Muscle layer of duodenum (tissue), 2 donors: ENCODE measurements around the gene QRFP.

Experiments
- H3K27ac ChIP-seq: one replicate; pipeline ENCODE4 v1.7.0; 2013; ENCODE audit warnings: mild to moderate bottlenecking, low read length
- H3K27me3 ChIP-seq: one replicate; pipeline ENCODE4 v1.7.0; 2013; ENCODE audit warnings: low read depth, mild to moderate bottlenecking, control low read depth, low read length
- H3K36me3 ChIP-seq, 2 donors: one replicate each; pipeline ENCODE4 v1.7.0; 2013; ENCODE audit warnings: low read length in 2 of 2, control low read depth in 1 of 2, mild to moderate bottlenecking in 1 of 2; ENCODE audit not compliant: insufficient read depth in 2 of 2, control insufficient read depth in 1 of 2
- H3K4me1 ChIP-seq, 2 donors: one replicate each; pipeline ENCODE4 v1.7.0; 2013; ENCODE audit warnings: low read length in 2 of 2, mild to moderate bottlenecking in 2 of 2, control low read depth in 1 of 2, moderate library complexity in 1 of 2; ENCODE audit not compliant: insufficient read depth in 2 of 2, control insufficient read depth in 1 of 2
- H3K4me3 ChIP-seq, 2 donors: one replicate each; pipeline ENCODE4 v1.7.0; 2013; ENCODE audit warnings: low read length in 2 of 2, low read depth in 1 of 2, mild to moderate bottlenecking in 1 of 2
- H3K9me3 ChIP-seq, 2 donors: one replicate each; pipeline ENCODE4 v1.7.0; 2013; ENCODE audit warnings: low read length in 2 of 2, control low read depth in 1 of 2, mild to moderate bottlenecking in 1 of 2; ENCODE audit not compliant: control insufficient read depth in 1 of 2
- donor health status: healthy.

QRFP gene

DNA sequence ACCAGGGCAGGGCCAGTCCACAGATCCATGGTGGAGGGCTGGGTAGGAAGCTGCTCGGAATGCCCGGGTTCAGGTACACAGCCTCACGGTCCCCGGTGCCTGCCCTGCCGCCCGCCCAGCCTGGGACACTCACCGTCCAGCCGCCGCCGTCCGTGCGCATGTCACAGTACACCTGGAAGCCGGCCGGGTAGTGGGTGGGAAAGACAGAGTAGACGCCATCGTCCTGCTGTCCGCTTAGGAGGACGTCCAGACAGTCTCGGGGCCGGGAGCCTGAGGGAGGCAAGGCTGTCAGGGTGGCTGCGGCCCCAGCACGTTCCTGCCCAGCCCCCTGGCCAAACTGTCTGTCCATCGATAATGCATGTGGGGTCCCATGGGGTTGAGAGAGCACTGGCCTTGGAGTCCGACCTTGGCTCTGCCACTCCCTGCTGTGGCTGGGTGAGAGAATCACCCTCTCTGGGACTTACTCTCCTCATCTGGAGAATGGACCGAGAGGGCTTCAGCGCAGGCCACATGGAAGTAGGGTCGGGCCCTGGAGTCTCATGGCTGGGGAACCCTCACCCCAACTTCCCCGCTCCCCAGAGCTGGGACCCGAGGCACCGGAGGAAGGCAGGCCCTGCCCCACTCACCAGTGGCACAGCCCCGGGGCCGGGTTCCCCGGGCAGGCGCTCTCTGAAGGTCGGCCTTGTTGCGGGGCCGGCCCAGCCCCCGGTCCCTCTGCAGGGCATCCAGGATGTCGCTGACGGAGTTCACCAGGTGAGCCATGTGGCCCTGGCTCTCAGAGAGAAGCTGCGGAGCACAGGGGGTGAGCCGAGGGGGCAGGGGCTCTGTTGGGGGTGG, 27.2 kb upstream of the QRFP start:
- Histone ChIP-seq H3K4me1 (peaks cover 0 to 7% of the 10 kb centered on the region in 2 donors), H3K27me3 (no peaks in the 10 kb centered on the region), H3K9me3 (no peaks in the 10 kb centered on the region), H3K27ac (no peak overlapping the region), H3K4me3 (no peak overlapping the region), H3K36me3 (no peaks in the 10 kb centered on the region)

DNA sequence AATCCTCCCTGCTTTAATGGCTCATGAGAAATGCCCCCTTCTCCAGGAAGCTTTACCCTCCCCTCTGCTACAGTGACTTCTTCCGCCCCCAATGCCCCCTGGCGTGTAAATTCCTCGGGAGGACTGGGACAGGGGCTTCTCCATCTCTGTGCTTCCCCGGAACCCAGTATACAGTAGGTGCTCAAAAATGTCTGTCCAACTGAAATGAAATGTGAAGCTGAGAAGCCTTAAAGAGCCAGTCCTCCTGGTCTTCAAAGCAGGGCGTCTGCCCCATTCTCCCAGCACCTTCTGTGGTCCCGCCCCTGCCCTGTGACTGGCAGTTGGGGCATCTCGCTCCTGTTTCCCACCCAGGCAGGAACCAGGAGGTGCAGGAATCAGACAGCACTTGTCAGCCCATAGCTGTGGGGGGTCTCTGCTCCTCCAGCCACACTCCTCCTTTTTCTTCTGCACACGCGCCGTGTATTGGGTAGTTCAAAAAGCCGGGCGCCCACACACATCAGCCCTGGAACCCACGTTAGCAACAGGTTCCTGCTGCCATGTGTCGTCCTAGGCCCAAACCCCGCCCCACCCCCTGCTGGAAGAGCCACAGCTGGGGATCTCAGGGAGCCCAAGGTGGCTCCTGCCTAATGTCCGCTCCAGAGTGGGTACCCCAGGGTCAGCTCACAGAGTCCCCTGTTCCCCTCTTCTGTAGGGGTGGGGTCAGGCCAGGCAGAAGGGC, 26.4 kb upstream of the QRFP start:
- no peaks in the 10 kb centered on the region for H3K9me3 ChIP-seq
- H3K4me1 ChIP-seq = no peaks in the 10 kb centered on the region
- no peak overlapping the region for H3K4me3 ChIP-seq
- no peaks in the 10 kb centered on the region for H3K36me3 ChIP-seq
- H3K27ac ChIP-seq = no peak overlapping the region
- no peaks in the 10 kb centered on the region for H3K27me3 ChIP-seq

DNA sequence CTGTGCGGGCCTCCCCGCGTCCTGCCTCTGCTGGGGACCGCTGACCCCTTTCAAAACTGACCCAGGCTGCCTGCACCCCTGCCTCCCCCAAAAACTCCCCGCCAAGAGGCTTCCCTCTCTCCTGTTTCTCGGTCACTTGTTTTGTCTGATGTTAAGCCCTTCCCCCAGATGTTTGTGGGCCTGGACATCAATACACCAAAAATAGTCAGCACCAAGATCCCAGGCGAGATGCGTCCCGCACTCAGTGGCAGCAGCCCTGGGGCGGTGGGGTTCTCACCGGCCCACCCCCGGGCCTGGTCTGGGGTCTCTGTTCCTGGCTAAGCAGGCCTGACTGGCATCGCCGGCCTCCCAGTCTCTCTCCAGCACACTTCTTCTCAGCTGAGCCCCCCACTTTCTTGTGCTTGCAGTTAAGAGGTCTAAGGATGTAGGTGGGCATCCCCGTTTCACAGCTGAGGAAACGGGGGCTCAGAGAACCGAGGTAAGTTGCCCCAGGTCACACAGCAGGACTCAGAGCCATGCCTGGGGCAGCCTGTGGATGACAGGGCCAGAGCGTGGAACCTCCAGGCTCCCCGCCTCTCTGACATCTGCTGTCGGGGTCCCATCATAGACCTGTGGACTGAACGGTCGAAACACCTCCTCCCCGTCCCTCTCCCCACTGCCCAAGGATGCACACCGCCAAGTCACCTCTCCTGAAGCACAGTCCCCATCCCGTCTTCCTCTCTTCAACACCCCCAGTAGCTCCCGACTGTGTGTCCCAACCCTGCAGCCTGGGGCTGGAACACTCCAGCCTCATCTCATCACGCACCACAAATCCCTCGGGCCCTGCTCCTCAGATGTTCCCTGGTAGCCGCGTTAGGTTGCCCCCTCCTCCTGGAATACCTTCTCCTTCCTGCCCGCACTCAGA, 25.6 kb upstream of the QRFP start:
- H3K27me3 ChIP-seq = no peaks in the 10 kb centered on the region
- H3K4me1 ChIP-seq = no peaks in the 10 kb centered on the region
- no peaks in the 10 kb centered on the region for H3K9me3 ChIP-seq
- no peak overlapping the region for H3K4me3 ChIP-seq
- H3K36me3 ChIP-seq = no peaks in the 10 kb centered on the region
- no peak overlapping the region for H3K27ac ChIP-seq

DNA sequence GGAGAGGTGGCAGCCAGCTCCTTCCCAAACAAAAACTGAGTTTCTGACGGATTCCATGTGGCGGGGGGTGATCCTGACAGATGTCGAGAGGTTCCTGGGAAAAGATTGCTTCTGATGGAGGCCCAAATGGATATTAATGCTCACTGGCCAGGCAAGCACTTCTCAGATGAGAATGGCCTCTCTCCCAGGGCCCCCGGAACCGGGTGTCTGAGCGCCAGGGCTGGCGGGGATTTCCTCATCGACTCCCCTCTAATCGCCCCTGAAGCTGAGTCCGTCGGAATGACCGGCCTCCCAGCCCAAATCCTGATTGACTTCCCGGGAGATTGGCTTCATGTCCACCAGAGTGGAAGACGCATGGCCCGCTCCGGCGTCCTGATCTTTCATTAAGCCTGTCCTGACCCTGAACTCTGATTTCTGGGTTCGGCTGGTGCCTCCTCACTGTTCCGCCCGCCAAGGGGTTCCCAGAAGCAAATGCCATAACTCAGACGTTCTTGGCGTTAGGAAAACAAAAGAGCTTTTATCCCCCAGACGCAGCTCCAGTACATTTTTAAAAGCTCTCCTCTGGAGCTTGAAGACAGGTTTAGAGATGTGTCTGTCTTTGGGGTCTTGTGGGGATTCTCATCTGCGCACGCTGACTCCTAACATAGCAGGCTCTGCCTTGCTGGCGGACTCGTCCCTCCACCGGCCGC, 24.8 kb upstream of the QRFP start:
- Histone ChIP-seq H3K4me3 (no peak overlapping the region), H3K27ac (no peak overlapping the region), H3K9me3 (no peaks in the 10 kb centered on the region), H3K27me3 (no peaks in the 10 kb centered on the region), H3K36me3 (no peaks in the 10 kb centered on the region), H3K4me1 (no peaks in the 10 kb centered on the region)

DNA sequence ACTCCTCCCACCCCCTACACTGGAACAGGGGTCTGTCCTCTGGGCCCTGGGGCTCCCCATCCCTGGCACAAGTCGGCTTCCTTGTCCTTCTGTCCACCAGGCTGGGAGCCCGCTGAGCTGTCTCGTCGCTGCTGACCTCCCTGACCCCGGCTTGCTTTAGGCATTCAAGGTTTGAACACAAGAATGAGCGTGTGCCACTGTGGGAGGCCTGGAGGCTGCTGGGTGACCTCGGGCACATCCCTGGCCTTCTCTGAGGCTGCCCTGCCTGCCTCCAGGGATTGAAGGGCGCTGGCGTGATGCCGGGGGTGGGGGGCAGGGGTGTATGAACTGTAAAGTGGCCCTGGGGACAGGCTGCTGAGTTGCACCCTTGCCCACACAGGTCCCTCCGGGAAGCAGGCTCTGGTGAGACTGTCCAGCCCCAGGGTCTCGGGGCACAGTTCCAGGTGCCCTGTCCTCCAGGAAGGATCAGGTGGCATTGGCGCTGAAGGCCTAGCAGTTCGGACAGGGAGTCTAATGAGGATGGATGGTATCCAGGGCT, 24.2 kb upstream of the QRFP start:
- no peak overlapping the region for H3K27ac ChIP-seq
- no peaks in the 10 kb centered on the region for H3K9me3 ChIP-seq
- H3K4me3 ChIP-seq = no peak overlapping the region
- H3K36me3 ChIP-seq = no peaks in the 10 kb centered on the region
- no peaks in the 10 kb centered on the region for H3K4me1 ChIP-seq
- no peaks in the 10 kb centered on the region for H3K27me3 ChIP-seq

DNA sequence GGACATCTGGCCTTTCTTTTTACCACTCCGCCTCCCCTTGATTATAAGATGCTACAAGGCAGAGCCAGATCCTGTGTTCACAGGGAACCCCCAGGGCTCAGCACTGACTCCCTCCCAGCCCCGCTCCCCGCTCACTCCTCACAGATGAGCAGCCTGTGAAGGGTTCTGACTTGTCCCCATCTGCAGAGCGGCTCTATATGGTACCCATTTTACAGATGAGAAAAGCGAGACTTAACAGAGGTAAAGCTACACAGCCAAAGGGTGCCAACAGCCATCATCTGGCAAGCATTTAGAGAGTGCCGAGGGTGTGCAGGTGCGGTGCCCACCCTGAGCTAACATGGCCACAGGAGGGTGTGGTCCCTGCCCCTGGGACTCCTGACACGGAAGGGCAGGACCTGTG, 23.6 kb upstream of the QRFP start:
- Histone ChIP-seq H3K4me1 (no peaks in the 10 kb centered on the region), H3K27me3 (no peaks in the 10 kb centered on the region), H3K27ac (no peak overlapping the region), H3K4me3 (no peak overlapping the region), H3K9me3 (no peaks in the 10 kb centered on the region), H3K36me3 (no peaks in the 10 kb centered on the region)

DNA sequence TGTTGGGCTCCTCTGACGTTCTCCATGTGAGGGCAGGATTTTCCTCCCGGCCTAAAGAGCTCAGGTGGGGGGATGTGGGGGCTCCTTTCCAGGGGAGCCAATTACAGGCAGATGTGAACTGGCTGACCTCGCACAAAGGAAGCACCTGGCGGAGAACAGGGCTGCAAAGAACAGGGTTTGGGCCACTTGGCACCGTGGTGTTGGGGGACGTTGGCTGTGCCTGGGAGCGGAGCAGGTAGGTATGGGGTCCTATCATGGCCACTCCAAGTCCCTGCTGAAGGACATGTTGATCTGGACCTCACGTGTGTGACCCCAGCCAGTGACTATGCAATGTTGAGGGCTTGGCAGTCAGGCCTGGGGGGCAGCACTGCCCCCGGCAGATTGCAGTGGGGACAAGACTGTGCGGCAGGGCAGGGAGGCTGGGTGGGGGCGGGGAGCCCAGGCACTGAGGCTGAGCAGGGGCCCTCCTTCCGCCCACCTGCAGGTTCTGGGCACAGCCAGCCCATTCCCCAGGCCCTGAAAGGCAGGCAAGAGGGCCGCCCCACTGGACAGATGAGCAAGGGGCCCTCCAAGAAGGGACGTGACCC, 23.0 kb upstream of the QRFP start:
- no peaks in the 10 kb centered on the region for H3K4me1 ChIP-seq
- H3K36me3 ChIP-seq = no peaks in the 10 kb centered on the region
- H3K27me3 ChIP-seq = no peaks in the 10 kb centered on the region
- H3K4me3 ChIP-seq = no peak overlapping the region
- no peaks in the 10 kb centered on the region for H3K9me3 ChIP-seq
- no peak overlapping the region for H3K27ac ChIP-seq

DNA sequence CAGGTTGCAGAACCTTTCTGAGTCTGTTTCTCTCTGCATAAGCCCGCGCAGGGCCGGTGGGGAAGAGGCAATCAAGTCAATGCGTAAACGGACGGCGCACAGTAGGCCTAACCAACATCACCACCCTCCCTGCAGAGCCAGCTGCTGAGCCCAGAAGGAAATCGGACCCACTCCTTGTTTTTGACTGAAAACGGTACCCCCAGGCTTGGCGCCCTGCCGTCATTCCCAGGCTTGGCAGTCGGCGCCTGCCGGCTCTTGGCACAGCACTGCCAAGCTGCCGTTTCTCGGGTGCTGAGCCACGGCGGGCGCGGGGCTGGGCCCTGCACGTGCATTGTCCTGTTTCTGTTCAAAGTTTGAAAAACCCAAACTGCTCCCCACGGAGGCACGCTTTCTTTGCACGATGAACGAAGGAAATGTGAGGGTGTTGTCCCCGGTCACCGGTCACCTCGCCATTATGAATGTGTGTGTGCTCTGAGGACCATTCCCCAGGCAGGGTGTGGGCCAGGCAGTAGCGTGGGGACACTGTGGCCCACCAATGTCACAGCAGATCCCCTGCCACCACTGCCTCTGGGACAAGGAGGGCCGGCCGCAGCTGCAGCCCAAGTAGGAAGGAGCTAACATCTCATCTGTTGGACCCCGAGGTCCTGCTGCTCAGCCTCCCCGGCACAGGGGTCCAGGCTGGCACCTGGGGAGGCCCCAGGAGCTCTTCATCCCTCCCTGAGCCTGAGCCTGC, 22.4 kb upstream of the QRFP start:
- no peaks in the 10 kb centered on the region for H3K36me3 ChIP-seq
- H3K4me1 ChIP-seq = no peaks in the 10 kb centered on the region
- H3K27ac ChIP-seq = no peak overlapping the region
- H3K27me3 ChIP-seq = no peaks in the 10 kb centered on the region
- H3K4me3 ChIP-seq = no peak overlapping the region
- no peaks in the 10 kb centered on the region for H3K9me3 ChIP-seq

DNA sequence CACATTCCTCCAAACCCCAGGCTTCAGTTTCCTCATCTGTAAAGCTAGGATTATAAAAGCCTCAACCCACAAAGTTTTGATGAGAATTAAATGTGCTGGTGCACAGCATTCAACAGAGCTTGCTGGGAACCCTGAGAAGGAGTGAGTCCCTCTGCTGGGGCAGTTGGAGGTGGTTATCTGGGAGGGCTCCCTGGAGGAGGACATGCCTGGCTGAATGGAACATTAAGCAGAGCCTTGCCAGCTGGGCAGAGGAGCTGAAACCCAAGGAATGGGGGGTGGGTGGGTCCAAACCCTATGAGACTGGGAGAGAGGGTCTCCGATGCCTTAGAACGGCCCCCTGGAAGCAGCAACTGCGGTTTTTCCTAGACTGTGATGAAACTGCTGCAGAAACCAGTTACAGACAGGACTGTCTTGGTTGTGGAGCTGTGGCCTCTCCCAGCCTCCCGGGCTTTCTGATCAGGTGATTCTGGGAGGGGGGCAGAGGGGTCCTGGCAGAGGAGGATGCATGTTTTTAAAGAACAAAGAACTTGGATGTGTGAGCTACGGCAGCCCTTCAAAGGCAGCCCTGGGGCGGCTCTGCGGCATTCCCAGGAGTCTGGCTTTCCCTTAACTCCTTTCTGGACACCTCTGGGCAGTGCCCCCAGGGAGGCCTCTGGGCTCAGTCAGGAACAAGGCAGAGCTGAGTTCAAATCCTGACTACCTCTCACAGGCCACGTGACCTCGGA, 21.7 kb upstream of the QRFP start:
- Histone ChIP-seq H3K4me1 (no peaks in the 10 kb centered on the region), H3K27ac (no peak overlapping the region), H3K36me3 (no peaks in the 10 kb centered on the region), H3K4me3 (no peak overlapping the region), H3K27me3 (no peaks in the 10 kb centered on the region), H3K9me3 (no peaks in the 10 kb centered on the region)
